Neuronal stem cell (in vitro differentiated cells): ENCODE results near the gene B3GNT3.

Source experiments
- DNase-seq: peaks from one replicate; pipeline ENCODE4 v3.0.0-alpha.2; 2013; ENCODE audit warnings: low spot score
- H2AFZ ChIP-seq: one replicate; pipeline ENCODE4 v1.6.1; 2013; ENCODE audit warnings: mild to moderate bottlenecking, low read length, inconsistent platforms
- H2AK5ac ChIP-seq: 2 replicates; pipeline ENCODE4 v1.6.1; 2013; ENCODE audit warnings: low read depth, mild to moderate bottlenecking, inconsistent platforms, low read length, moderate library complexity, mixed read lengths
- H2BK120ac ChIP-seq: 2 replicates; pipeline ENCODE4 v1.6.1; 2013; ENCODE audit warnings: low read depth, mild to moderate bottlenecking, inconsistent platforms, low read length, moderate library complexity, mixed read lengths
- H2BK12ac ChIP-seq: one replicate; pipeline ENCODE4 v1.6.1; 2013; ENCODE audit warnings: low read length, inconsistent platforms
- H2BK15ac ChIP-seq: 2 replicates; pipeline ENCODE4 v1.6.1; 2013; ENCODE audit warnings: mild to moderate bottlenecking, low read length, inconsistent platforms, mixed read lengths
- H2BK5ac ChIP-seq: one replicate; pipeline ENCODE4 v1.6.1; 2013; ENCODE audit warnings: inconsistent platforms, mild to moderate bottlenecking, low read length, moderate library complexity
- H3K14ac ChIP-seq: one replicate; pipeline ENCODE4 v1.6.1; 2013; ENCODE audit warnings: low read length, inconsistent platforms
- H3K18ac ChIP-seq: 2 replicates; pipeline ENCODE4 v1.6.1; 2013; ENCODE audit warnings: low read length, inconsistent platforms
- H3K23ac ChIP-seq: 2 replicates; pipeline ENCODE4 v1.6.1; 2013; ENCODE audit warnings: low read depth, mild to moderate bottlenecking, mixed read lengths, low read length, inconsistent platforms; ENCODE audit not compliant: poor library complexity
- H3K27ac ChIP-seq: replicated peaks from 3 replicates; pipeline ENCODE4 v1.5.1; 2013; ENCODE audit warnings: low read length, inconsistent platforms
- H3K27me3 ChIP-seq, 3 experiments: 2 replicates each; pipeline ENCODE4 v1.6.1; 2013; ENCODE audit warnings: low read length in 3 of 3, mild to moderate bottlenecking in 2 of 3, inconsistent platforms in 1 of 3, low read depth in 1 of 3, mixed read lengths in 1 of 3, moderate library complexity in 1 of 3; ENCODE audit not compliant: control insufficient read depth in 3 of 3, insufficient read depth in 3 of 3
- H3K36me3 ChIP-seq, 2 donors: replicated peaks in 1 of 2; 2 replicates each; pipeline ENCODE4 v1.6.1; 2013; ENCODE audit warnings: low read length in 2 of 2; ENCODE audit not compliant: control insufficient read depth in 2 of 2, insufficient read depth in 2 of 2
- H3K4ac ChIP-seq: 2 replicates; pipeline ENCODE4 v1.6.1; 2013; ENCODE audit warnings: inconsistent platforms, mild to moderate bottlenecking, low read length, moderate library complexity
- H3K4me1 ChIP-seq, 2 donors: 1 replicate in 1 of 2; 2 replicates in 1 of 2; pipeline ENCODE4 v1.6.1; 2013; ENCODE audit warnings: low read length in 2 of 2, low read depth in 1 of 2; ENCODE audit not compliant: control insufficient read depth in 2 of 2, insufficient read depth in 1 of 2
- H3K4me2 ChIP-seq: one replicate; pipeline ENCODE4 v1.6.1; 2013; ENCODE audit warnings: mild to moderate bottlenecking, low read length, inconsistent platforms; ENCODE audit not compliant: insufficient read depth, poor library complexity, severe bottlenecking
- H3K4me3 ChIP-seq, 2 donors: 2 replicates each; pipeline ENCODE4 v1.5.1; 2013; ENCODE audit warnings: low read length in 2 of 2, mild to moderate bottlenecking in 2 of 2, inconsistent platforms in 1 of 2, moderate library complexity in 1 of 2
- H3K79me1 ChIP-seq: one replicate; pipeline ENCODE4 v1.6.1; 2013; ENCODE audit warnings: low read depth, mild to moderate bottlenecking, inconsistent platforms, low read length, moderate library complexity
- H3K9ac ChIP-seq: one replicate; pipeline ENCODE4 v1.6.1; 2013; ENCODE audit warnings: mild to moderate bottlenecking, low read depth, low read length, inconsistent platforms; ENCODE audit not compliant: poor library complexity
- H3K9me3 ChIP-seq, 2 donors: replicated peaks in 1 of 2; 2 replicates each; pipeline versions ENCODE3 to v1.6.1; 2013; ENCODE audit warnings: low read length in 2 of 2, mild to moderate bottlenecking in 2 of 2, inconsistent platforms in 1 of 2, low read depth in 1 of 2, mixed read lengths in 1 of 2, moderate library complexity in 1 of 2; ENCODE audit not compliant: control insufficient read depth in 2 of 2, insufficient read depth in 1 of 2
- H4K8ac ChIP-seq: one replicate; pipeline ENCODE4 v1.6.1; 2013; ENCODE audit warnings: low read depth, mild to moderate bottlenecking, inconsistent platforms, low read length, moderate library complexity
- H4K91ac ChIP-seq: one replicate; pipeline ENCODE4 v1.6.1; 2013; ENCODE audit warnings: low read length, low read depth, mild to moderate bottlenecking, inconsistent platforms; ENCODE audit not compliant: poor library complexity
- WGBS, 2 donors: extraction: QIAGEN DNeasy Blood & Tissue Kit; methylation state at CpG; one replicate each; pipeline ENCODE4 v1.1.7; 2013; ENCODE audit warnings: missing lambda C conversion rate in 2 of 2, mixed read lengths in 1 of 2; ENCODE audit not compliant: insufficient read length in 2 of 2, insufficient replicate concordance in 1 of 2; ENCODE audit errors: extremely low coverage in 2 of 2; 5-methylcytosine and 5-hydroxymethylcytosine counted together

B3GNT3 gene

GRCh38 chr19:17757125-17757524 lies 37.8 kb upstream of the B3GNT3 start:
- H3K36me3 ChIP-seq, result no peaks in the 10 kb centered on the region
- peak overlapping the region; percentile 87 for H2BK12ac ChIP-seq
- peaks cover 23 to 32% of the 10 kb centered on the region in 2 donors for H3K4me1 ChIP-seq
- no peaks in the 10 kb centered on the region for H3K9me3 ChIP-seq
- H3K27ac ChIP-seq, result no peak overlapping the region
- no peak overlapping the region for H3K14ac ChIP-seq
- no peak overlapping the region for H2AFZ ChIP-seq
- H2BK5ac ChIP-seq, result no peak overlapping the region
- WGBS, 2 donors, result no CpG with 5 or more reads among the region's 9 CpGs
- H3K18ac ChIP-seq, result peak overlapping the region; percentile 77
- no peaks in the 10 kb centered on the region for H3K27me3 ChIP-seq
- no peak for DNase-seq
- peak overlapping the region; percentile 92 for H2AK5ac ChIP-seq
- H4K8ac ChIP-seq, result peak overlapping the region; percentile 57
- no peak overlapping the region for H3K9ac ChIP-seq
- no peak overlapping the region for H3K23ac ChIP-seq
- H4K91ac ChIP-seq, result peak overlapping the region; percentile 90
- H2BK120ac ChIP-seq, result no peak overlapping the region
- no peak overlapping the region for H3K4me2 ChIP-seq
- H2BK15ac ChIP-seq, result no peak overlapping the region
- no peak overlapping the region for H3K4ac ChIP-seq
- no peak overlapping the region for H3K4me3 ChIP-seq
- H3K79me1 ChIP-seq, result peaks cover 8% of the 10 kb centered on the region

DNA sequence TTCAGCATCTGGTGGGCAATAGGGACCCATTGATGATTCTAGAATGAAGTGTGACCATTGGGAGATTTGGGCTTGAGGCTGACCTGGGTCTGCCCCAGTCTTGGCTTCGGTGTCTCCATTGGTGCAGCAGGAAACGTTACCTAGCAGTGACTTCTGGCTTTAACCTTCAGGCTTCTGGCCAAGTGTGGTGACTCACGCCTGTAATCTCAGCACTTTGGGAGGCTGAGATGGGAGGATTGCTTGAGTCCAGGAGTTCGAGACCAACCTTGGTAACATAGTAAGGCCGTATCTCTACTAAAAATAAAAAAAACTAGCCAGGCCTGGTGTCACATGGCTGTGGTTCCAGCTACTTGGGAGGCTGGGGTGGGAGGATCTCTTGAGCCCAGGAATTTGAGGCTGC lies 36.4 kb upstream of the B3GNT3 start:
- H3K18ac ChIP-seq, result no peak overlapping the region
- no peak overlapping the region for H2AFZ ChIP-seq
- no peak overlapping the region for H3K23ac ChIP-seq
- no peak overlapping the region for H3K4ac ChIP-seq
- no peak overlapping the region for H3K9ac ChIP-seq
- H3K27me3 ChIP-seq, result no peaks in the 10 kb centered on the region
- no peak overlapping the region for H4K91ac ChIP-seq
- no peaks in the 10 kb centered on the region for H3K36me3 ChIP-seq
- H2AK5ac ChIP-seq, result no peak overlapping the region
- no peaks in the 10 kb centered on the region for H3K9me3 ChIP-seq
- no peak overlapping the region for H3K4me2 ChIP-seq
- H3K4me3 ChIP-seq, result no peak overlapping the region
- H2BK5ac ChIP-seq, result no peak overlapping the region
- H3K79me1 ChIP-seq, result peaks cover 8% of the 10 kb centered on the region
- H3K14ac ChIP-seq, result no peak overlapping the region
- WGBS, 2 donors, result no CpG with 5 or more reads among the region's 5 CpGs
- H3K27ac ChIP-seq, result no peak overlapping the region
- peaks cover 21 to 36% of the 10 kb centered on the region in 2 donors for H3K4me1 ChIP-seq
- DNase-seq, result no peak
- no peak overlapping the region for H4K8ac ChIP-seq
- no peak overlapping the region for H2BK12ac ChIP-seq
- no peak overlapping the region for H2BK120ac ChIP-seq
- no peak overlapping the region for H2BK15ac ChIP-seq

GRCh38 chr19:17761148-17761547 lies 33.8 kb upstream of the B3GNT3 start:
- Histone ChIP-seq H2AK5ac (no peak overlapping the region), H4K91ac (no peak overlapping the region), H3K27me3 (no peaks in the 10 kb centered on the region), H3K36me3 (no peaks in the 10 kb centered on the region), H3K4me1 (peaks cover 4 to 13% of the 10 kb centered on the region in 2 donors), H3K79me1 (peaks cover 6% of the 10 kb centered on the region), H3K4ac (no peak overlapping the region), H3K4me2 (no peak overlapping the region), H2BK120ac (no peak overlapping the region), H3K14ac (no peak overlapping the region), H3K9ac (no peak overlapping the region), H2BK5ac (no peak overlapping the region), H3K4me3 (no peak overlapping the region), H3K23ac (no peak overlapping the region), H4K8ac (no peak overlapping the region), H2BK15ac (no peak overlapping the region), H2AFZ (no peak overlapping the region), H3K27ac (no peak overlapping the region), H2BK12ac (no peak overlapping the region), H3K9me3 (no peaks in the 10 kb centered on the region), H3K18ac (no peak overlapping the region)
- no CpG with 5 or more reads among the region's 4 CpGs for WGBS, 2 donors
- DNase-seq, result no peak

DNA sequence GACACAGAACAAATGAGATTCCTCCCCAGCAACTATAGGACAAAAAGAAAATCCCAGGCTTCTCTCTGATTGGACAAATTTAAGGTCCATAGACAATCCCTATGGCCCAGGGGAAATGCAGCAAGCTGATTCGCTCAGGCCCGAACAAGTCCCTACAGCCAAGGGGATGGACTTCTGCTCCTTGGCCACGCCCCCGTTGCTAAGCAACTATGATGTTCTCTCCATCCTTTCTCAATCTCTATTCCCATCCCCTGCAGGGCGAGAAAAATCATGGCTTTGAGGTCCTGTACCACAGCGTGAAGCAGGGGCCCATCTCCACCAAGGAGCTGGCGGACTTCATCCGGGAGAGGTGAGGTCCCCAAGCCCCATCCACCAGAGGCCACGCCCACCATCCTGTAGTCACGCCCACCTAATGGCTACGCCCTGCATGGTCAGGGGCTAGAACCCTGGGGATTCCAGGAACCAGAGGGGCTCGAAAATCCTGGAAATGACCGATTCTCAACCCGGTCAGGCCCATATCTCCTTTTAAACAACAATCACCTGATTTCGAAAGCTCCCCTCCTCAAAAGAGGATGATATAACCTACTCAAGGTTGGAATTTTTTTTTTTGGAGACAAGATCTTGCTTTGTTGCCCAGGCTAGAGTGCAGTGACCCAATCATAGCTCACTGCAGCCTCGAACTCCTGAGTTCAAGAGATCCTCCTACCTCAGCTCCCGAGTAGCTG lies 32.3 kb upstream of the B3GNT3 start:
- no CpG with 5 or more reads among the region's 17 CpGs for WGBS, 2 donors
- peak; percentile 84 for DNase-seq
- Histone ChIP-seq H3K36me3 (no peaks in the 10 kb centered on the region), H3K4ac (no peak overlapping the region), H3K4me3 (peak overlapping the region in 1 of 2 donors; percentile 1), H4K8ac (no peak overlapping the region), H2AK5ac (no peak overlapping the region), H2BK12ac (no peak overlapping the region), H3K9me3 (no peaks in the 10 kb centered on the region), H3K27ac (peak overlapping the region; percentile 66), H2BK120ac (no peak overlapping the region), H3K18ac (no peak overlapping the region), H3K27me3 (no peaks in the 10 kb centered on the region), H3K79me1 (peaks cover 3% of the 10 kb centered on the region), H2AFZ (peak overlapping the region; percentile 62), H3K14ac (no peak overlapping the region), H3K4me2 (peak overlapping the region; percentile 19), H2BK5ac (no peak overlapping the region), H3K4me1 (peaks cover 0 to 8% of the 10 kb centered on the region in 2 donors), H2BK15ac (no peak overlapping the region), H3K9ac (no peak overlapping the region), H3K23ac (no peak overlapping the region), H4K91ac (no peak overlapping the region)
